SH-SY5Y (cell line): ENCODE results near the gene RAD51B.

Source experiments
- GATA2 ChIP-seq: IDR thresholded peaks from 2 replicates; pipeline ENCODE4 v1.6.1; 2011; ENCODE audit warnings: mild to moderate bottlenecking, low read depth, low read length
- GATA3 ChIP-seq: IDR thresholded peaks from 2 replicates; pipeline ENCODE4 v1.6.1; 2011; ENCODE audit warnings: low read depth, mild to moderate bottlenecking, low read length, moderate library complexity

RAD51B gene

DNA sequence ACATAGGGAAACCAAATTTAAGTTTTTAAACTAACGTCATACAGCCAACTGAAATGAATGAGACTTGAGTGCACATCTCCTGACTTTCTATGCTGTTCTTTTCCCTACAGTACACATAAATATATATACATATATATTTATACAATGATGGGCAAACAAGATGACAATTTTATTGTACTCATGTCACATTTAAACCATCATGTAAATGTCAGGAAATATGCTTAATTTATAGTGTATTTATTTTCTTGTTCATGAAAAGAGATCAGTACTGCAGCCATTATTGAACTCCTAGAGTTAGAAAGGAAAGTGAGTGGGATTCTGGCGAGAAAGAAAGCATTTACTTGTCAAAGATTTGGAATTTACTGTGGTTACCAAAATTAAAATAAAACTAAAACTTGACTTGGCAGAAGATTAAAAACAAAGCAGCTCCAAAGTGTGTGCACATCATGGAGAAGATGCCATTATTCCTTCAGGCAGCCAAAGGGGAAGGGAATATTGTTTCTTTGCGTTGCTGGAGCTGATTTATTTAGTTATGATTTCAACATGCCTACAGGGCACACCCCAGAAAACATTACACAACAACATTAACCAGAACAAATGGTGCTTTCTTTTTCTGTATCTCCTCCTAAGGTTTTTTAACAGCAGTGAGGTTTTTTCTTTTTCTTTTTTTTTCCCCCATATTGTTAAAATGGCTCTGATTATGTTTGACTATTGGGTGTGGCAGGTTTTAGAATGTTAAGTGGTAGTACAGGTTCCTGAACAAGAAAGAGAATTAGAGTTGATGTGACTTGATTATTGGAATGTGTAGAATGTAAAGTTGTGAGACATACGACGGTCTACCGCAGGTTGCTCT, 144.6 kb downstream of the RAD51B start:
- TF ChIP-seq GATA2 (no peak), GATA3 (no peak)

DNA sequence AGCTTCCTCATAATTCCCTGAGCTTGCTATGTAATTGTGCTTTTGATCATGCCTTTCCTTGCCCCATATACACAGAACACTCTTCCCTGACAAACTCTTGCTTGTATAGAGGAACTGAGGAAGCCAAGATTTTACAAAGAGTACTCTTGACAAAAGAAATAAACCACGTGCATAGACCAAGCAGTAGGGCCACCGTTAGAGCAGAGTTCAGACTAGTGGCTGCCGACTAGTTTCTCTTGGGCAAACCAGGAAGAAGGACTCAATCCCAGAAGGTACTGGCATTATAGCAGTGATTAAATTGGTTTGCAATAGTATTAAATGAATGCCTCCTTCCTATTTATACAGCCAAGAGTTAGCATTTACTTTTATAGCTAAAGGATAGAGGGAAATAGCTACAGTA, 146.1 kb downstream of the RAD51B start:
- no peak for TF ChIP-seq GATA2
- TF ChIP-seq GATA3 = no peak

DNA sequence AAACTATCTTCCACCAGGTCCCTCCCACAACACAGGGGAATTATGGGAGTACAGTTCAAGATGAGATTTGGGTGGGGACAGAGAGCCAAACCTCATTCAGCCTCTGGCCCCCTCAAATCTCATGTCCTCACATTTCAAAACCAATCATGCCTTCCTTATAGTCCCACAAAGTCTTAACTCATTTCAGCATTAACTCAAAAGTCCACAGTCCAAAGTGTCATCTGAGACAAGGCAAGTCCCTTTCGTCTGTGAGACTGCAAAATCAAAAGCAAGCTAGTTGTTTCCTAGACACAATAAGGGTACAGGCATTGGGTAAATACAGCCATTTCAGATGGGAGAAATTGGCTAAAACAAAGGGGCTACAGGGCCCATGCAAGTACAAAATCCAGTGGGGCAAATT, 147.6 kb downstream of the RAD51B start:
- TF ChIP-seq GATA3 (no peak), GATA2 (no peak)

DNA sequence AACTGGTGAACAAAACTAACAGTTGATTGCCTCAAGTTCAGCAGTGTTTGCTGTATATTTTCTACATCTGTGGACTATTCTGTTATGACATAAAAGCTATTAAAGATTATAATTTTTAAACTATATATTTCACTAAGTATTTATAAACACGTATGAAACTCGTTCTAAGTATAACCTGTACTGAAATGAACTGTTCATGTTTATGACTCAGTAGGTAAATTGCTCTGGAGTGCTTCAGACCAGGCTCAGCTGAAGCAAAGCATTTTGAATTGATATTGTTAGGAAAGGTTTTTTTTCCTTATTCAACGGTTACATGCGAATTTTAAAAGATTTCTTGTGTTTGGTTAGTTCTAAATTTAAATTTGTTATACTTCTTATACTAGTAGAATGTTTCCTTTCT, 151.3 kb downstream of the RAD51B start:
- TF ChIP-seq GATA3 (no peak), GATA2 (no peak)

DNA sequence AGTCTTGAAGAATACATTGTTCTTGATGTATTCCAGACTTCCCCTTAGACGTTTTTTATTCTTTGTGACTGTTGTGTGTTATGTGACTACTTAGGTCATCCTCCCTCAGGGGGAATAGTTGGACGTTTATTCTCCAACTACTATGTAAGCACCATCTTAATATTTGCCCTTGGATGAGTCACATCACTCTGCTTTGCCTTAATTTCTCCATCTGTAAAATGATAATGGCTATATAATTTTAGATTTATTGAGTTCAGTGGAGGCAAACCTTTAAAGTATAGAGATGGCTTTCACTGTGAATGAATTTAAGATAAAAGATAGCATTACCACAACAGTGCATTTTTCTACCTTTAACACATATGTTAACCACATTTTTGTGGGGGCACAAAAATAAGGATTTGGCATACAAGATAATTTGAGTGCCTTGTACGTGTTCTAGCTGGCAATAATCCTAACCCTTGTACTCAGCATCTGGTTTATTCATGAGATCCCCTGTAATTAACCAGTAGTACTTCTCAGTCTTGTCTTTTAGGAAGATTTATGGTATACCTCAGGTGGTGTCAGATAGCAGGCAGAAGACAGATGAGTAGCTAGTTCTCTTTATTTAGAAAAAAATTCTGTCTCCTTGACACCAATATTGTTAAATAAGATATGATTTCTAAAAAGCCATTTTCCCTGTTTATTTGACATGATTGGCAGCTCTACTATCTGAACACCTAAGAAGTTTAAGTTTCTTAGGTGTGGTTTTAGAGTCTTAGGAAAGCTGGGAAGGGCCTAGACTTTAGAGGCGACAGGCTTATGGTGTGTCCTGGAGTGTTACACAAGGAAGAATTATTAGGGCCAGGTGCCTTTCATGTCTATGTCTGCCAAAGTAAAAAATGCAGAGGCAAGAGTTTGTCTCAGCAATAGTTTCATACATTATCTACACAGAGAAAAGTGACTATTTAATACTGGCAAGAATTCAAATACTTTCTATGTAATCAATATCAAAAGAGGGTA, 152.3 kb downstream of the RAD51B start:
- no peak for TF ChIP-seq GATA2
- no peak for TF ChIP-seq GATA3

DNA sequence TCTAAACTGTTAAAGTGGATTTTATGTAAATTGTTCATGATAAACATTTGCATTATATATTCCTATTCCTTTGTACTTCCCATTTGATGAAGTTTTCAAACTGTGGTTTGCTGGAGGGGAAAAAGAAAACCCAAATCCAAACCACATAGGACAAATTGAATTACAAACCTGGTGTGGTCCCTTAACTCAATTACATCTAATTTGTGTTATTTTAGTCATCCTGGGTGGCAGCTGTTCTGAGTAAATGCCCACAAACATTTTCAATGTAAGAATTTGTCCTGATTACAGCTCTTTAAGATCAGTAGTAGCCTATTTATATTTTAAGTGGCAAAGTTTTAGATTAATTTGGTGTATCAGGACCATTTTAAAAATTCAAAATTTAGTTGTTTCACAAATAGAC, 153.9 kb downstream of the RAD51B start:
- no peak for TF ChIP-seq GATA3
- TF ChIP-seq GATA2 = no peak

DNA sequence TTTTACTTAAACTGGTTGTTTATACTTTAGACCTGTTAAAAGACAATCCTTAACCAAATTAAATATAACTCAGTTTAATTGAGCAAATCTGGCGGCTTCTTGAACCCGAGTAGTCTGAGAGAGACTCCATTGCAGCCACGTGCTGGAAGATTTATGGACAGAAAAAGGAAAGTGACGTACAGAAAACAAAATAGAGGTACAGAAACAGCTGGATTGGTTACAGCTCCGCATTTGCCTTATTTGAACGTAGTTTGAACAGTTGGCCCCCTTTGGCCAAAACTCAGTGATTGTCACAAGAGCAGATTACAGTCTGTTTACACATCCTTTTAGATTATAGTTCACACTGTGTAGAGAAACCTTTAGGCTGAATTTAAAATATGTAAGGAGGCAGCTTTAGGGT, 155.9 kb downstream of the RAD51B start:
- no peak for TF ChIP-seq GATA2
- no peak for TF ChIP-seq GATA3

DNA sequence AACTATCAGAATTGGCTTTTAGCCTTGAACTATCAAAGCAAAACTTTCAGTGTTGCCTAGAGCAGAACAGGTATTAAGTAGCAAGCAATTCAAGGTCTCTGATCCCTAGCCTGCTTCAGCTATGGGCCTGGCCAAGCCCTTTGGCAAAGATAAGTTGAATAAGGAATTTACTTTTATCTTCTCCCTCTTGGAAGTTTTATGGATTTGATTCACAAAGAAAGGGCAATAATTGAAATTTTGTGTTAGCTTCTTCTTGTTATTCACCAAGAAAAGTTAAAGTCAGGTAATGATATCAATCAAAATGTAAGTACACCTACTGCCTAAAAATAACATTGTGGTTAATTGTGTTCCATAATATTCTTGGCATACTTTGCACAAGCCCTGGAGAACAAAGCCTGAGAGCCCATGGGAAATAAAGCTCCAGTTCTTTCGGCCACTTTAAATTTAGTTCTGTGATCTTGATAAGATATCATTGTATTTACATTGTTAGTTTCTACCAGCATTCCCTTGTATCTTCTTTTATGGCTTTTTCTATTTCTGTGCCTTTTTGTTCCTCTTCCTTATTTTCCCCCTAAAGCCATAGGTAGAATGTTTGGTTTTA, 158.0 kb downstream of the RAD51B start:
- TF ChIP-seq GATA2 (no peak), GATA3 (no peak)

DNA sequence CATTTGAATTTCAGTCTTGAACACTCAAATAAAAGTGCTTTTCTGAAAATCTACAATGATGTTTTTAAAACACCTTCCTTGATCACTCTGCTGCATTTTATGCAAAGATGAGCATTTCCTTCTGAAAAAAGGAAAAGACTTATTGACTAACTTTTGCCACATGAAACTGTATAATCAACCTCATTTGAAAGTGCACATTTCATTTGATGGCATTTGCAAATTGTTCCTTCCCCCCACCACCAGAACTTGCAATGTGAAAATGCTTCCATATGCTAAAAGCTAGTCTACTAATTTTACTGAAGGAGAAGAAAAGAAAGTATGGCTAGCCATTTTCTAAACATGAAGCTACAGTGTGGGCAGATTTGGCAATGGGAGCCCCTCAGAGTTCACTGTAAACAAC, 159.2 kb downstream of the RAD51B start:
- TF ChIP-seq GATA2 (no peak), GATA3 (no peak)

DNA sequence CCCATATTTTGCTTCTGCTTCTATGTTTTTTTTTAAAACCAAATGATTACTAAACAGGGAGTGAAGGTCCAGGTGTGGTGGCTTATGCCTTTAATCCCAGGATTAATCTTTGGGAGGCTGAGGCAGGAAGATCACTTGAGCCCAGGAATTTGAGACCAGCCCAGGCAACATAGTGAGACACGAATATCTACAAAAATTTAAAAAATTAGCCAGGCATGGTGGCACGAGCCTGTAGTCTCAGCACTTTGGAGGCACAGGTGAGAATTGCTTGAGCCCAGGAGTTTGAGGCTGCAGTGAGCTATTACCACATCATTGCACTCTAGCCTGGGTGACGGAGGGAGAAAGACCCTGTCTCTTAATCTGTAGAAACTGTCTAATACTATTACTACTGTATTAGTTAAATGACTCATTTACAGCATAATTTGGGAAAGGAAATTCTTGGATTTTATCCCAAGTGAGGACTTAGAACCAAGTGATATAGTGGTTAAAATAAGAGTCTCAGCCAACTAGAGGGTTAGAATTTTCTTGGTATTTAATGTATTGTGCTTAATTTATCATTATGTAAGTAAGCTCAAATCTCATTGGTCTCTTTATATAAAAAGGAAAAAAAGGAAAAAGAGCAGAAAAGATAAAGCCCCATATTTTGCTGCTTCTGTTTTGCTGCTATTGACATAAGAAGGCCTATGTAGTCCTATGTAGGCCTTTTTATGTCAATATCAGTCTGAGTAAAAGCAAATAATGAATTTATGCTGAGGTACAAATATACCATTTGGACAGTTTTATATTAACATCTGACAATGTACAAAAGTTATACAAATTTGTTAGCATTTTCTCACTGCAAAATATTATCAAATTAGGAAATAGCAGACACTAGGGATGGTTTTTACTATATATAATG, 163.4 kb downstream of the RAD51B start:
- TF ChIP-seq GATA3 (no peak), GATA2 (no peak)

DNA sequence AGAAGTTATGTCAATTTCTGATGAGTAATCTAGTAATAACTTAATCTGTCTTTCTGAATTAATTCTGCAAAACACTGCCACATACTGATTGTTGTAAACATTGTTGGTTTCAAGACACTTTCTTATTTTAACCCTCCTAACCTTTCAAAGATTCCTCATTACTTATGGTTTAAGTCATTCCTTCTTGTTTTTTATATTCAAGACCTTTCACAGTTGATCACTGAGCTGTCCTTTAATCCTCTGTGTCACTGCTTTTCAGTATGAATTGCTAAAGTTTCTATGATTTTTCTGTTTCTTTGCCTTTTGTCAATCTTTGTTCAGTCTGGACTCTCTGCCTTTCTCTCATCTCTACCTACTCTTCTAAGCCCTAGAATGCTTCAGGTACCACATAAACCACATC, 164.7 kb downstream of the RAD51B start:
- TF ChIP-seq GATA2 (no peak), GATA3 (no peak)

DNA sequence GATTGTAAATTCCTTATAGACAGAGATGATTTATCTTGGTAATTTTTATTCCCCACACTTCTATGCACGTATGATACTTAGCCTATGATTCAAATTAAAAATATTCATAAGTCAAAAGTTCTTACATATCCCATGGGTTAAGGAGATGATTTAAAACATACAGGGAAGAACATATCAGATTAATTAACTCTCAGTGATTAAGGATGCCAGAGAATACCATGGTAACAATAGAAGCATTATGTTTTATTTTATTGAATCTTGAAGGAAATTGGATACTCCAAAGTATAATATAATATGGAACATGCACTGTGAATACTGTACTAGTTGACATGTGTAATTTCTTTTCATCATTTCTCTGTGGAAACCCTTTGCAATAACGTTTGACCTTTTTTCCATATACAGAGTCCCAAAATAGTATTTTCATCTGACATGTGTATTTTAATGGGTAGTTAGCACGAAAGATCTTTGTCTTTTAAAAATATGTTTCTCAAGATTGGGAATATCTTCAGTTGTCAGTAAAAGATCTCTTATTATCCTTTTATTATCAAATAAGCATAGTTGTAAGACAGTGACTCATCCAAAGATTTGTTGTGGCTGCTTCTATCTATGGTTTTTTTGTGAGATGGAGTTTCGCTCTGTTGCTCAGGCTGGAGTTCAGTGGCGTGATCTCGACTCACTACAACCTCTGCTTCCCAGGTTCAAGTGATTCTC, 166.7 kb downstream of the RAD51B start:
- no peak for TF ChIP-seq GATA2
- TF ChIP-seq GATA3 = no peak

DNA sequence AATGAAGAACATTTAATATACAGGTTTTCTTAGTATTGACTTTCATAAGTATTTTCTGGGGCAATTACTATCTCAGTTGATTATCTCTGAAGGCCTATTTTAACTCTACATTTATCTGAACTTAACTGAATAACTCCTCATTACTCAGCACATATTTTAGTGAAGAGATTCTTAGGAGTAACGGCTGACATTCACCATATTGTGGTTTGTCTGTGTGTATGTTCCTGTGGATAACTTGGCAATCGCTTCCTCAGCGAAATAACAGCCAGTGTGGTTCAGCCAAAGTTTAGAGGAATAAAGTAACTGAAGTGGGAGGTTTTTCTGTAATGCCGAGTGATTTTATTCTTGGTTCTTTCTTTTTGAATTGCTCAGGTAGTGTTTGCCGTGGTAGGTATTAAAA, 168.0 kb downstream of the RAD51B start:
- no peak for TF ChIP-seq GATA3
- TF ChIP-seq GATA2 = no peak
